ENCODE results near the gene NIM1K.
"Not testable (repeated sequence)": the region's sequence is repeated elsewhere in the genome, so short reads cannot be mapped to it uniquely, and the experiment has no call there.

GRCh38 chr5:43183101-43183500 is 8.9 kb upstream of the NIM1K start:
- TF ChIP-seq, protein P1, sequence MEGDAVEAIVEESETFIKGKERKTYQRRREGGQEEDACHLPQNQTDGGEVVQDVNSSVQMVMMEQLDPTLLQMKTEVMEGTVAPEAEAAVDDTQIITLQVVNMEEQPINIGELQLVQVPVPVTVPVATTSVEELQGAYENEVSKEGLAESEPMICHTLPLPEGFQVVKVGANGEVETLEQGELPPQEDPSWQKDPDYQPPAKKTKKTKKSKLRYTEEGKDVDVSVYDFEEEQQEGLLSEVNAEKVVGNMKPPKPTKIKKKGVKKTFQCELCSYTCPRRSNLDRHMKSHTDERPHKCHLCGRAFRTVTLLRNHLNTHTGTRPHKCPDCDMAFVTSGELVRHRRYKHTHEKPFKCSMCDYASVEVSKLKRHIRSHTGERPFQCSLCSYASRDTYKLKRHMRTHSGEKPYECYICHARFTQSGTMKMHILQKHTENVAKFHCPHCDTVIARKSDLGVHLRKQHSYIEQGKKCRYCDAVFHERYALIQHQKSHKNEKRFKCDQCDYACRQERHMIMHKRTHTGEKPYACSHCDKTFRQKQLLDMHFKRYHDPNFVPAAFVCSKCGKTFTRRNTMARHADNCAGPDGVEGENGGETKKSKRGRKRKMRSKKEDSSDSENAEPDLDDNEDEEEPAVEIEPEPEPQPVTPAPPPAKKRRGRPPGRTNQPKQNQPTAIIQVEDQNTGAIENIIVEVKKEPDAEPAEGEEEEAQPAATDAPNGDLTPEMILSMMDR (IDR thresholded peaks at IDR 0.05) = not testable (repeated sequence)
- TF ChIP-seq ZFX (IDR thresholded peaks at IDR 0.05; ENCODE audit: borderline replicate concordance) = not testable (repeated sequence)
